Right atrium auricular region (tissue), 2 donors: ENCODE data around the gene FAM186B. TPM values are rescaled to one million over a fixed set of nuclear protein-coding genes. Genes with fewer than 3 reads are reported as not detected.
A peak's percentile ranks its signal among the peaks of the same experiment; 100 is the strongest.

Source experiments
- DNase-seq: peaks from one replicate; pipeline ENCODE4 v3.0.0-alpha.2; 2019; ENCODE audit warnings: low spot score
- H3K27ac ChIP-seq, 2 donors: fragments of 200-600 bp; sonication (generic); 1 replicate in 1 of 2; 2 replicates in 1 of 2; pipeline ENCODE4 v1.5.1; 2016 to 2019
- H3K27me3 ChIP-seq, 2 donors: fragments of 200-600 bp; sonication (generic); one replicate each; pipeline versions ENCODE4 v1.5.1 to v1.6.0; 2017 to 2019
- H3K36me3 ChIP-seq: fragments of 200-600 bp; sonication (generic); one replicate; pipeline ENCODE4 v1.5.1; 2016
- H3K4me1 ChIP-seq, 2 donors: fragments of 200-600 bp; sonication (generic); one replicate each; pipeline versions ENCODE4 v1.5.1 to v1.6.0; 2017 to 2019
- H3K4me3 ChIP-seq, 2 donors: fragments of 200-600 bp; sonication (generic); 1 replicate in 1 of 2; 2 replicates in 1 of 2; pipeline ENCODE4 v1.5.1; 2017 to 2019; ENCODE audit warnings: mild to moderate bottlenecking in 1 of 2, moderate library complexity in 1 of 2
- H3K9me3 ChIP-seq, 2 donors: fragments of 200-600 bp; sonication (generic); one replicate each; pipeline ENCODE4 v1.5.1; 2019
- total RNA-seq, 2 donors: library from RNA; depleted of rRNA; stranded (reverse); fragments of >200 nt; gene quantifications; one replicate each; pipeline ENCODE4 v1.1.0, GENCODE V29; 2016
- TF ChIP-seq, protein P1 (sequence below), 2 donors: fragments of 200-600 bp; sonication (generic); IDR thresholded peaks; one replicate each; pipeline ENCODE4 v1.5.1; 2019; ENCODE audit warnings: antibody characterized with exemption in 2 of 2

Gene FAM186B
- total RNA-seq, 2 donors from 2014 or later: 0.28 TPM; not detected in 1

DNA sequence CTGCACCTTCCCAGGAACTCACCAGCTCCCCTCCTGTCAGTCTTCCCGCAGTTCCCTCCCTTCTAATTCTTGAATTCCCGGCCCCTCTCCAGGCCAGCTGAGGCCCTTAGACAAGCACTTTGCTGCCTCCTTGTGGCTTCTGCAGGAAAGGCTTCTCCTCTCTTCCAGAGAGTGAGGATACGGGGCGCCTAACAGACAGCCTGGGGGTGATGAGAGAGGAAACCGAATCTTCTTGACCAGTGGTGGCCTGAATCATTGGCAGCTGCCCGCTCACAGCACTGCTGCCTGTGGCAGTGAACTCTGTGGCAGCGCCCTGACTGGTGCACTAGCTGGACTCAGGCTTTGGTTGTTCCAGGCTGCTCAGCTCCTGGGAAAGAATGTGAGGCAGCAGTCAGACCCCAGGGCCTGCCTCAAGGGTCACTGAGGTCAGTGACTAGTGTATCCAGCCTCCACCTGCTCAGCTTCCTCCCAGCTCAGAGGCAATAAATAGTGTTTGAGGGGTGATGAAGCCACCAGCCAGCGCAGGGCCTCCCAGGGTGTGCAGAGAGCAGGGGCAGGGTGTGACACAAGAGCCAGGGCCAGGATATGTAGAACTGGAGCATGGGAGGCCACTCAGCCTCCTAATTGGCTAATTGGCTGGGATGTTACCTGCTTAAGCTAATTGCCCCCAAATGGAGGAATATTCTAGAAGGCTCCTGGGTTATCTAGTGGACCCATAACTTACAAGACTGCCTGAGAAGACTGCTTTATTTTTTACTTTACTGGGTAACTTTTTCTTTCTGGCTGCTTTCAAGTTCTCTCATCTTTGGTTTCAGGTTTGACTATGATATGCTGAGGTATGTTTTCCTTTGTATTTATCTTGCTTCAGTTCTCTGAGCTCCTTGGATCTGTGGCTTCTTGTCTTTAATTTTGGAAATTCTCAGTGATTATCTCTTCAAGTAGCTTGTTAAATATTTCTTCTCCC, 24.6 kb downstream of the FAM186B start:
- Histone ChIP-seq H3K27me3 (no peaks in the 10 kb centered on the region), H3K27ac (peak overlapping the region; percentile 18), H3K36me3 (no peaks in the 10 kb centered on the region), H3K4me1 (peaks cover 0 to 38% of the 10 kb centered on the region in 2 donors), H3K9me3 (no peaks in the 10 kb centered on the region), H3K4me3 (no peak overlapping the region)
- TF ChIP-seq, protein P1, sequence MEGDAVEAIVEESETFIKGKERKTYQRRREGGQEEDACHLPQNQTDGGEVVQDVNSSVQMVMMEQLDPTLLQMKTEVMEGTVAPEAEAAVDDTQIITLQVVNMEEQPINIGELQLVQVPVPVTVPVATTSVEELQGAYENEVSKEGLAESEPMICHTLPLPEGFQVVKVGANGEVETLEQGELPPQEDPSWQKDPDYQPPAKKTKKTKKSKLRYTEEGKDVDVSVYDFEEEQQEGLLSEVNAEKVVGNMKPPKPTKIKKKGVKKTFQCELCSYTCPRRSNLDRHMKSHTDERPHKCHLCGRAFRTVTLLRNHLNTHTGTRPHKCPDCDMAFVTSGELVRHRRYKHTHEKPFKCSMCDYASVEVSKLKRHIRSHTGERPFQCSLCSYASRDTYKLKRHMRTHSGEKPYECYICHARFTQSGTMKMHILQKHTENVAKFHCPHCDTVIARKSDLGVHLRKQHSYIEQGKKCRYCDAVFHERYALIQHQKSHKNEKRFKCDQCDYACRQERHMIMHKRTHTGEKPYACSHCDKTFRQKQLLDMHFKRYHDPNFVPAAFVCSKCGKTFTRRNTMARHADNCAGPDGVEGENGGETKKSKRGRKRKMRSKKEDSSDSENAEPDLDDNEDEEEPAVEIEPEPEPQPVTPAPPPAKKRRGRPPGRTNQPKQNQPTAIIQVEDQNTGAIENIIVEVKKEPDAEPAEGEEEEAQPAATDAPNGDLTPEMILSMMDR (IDR thresholded peaks at IDR 0.05): peak; percentile 39 to 85
- peak; percentile 75 for DNase-seq

DNA sequence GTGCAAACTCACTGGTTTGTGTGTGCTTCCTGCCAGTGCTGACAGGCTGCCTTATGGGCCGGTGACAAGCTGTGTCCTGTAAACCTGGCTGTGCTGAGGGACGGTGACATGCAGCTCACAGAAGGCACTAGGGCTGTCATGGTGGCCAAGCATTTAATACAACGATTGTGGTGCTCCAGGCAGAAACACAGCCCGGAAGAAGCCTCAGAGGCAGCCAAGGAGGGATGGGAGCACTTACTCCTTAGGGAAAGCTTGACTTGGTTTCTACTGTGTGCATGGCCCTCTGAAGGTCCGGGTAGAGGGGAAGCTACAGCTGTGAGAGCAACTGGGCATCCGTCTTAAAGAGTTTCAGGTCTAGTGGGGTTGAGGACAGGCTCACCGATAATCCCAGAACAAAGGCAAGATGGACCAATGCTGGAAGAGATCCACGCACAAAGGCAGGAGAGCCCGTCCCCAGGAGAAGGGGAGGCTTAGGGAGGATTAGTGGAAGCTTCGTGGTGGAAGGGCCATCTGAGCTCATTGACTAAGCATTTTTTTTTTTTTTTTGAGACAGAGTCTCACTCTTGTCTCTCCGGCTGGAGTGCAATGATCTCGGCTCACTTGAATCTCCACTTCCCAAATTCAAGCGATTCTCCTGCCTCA, 26.8 kb downstream of the FAM186B start:
- Histone ChIP-seq H3K27me3 (no peaks in the 10 kb centered on the region), H3K4me3 (no peak overlapping the region), H3K27ac (no peak overlapping the region), H3K9me3 (no peaks in the 10 kb centered on the region), H3K4me1 (peaks cover 0 to 28% of the 10 kb centered on the region in 2 donors), H3K36me3 (peaks cover 8% of the 10 kb centered on the region)
- no peak for DNase-seq
- TF ChIP-seq, protein P1 (IDR thresholded peaks at IDR 0.05): no peak

DNA sequence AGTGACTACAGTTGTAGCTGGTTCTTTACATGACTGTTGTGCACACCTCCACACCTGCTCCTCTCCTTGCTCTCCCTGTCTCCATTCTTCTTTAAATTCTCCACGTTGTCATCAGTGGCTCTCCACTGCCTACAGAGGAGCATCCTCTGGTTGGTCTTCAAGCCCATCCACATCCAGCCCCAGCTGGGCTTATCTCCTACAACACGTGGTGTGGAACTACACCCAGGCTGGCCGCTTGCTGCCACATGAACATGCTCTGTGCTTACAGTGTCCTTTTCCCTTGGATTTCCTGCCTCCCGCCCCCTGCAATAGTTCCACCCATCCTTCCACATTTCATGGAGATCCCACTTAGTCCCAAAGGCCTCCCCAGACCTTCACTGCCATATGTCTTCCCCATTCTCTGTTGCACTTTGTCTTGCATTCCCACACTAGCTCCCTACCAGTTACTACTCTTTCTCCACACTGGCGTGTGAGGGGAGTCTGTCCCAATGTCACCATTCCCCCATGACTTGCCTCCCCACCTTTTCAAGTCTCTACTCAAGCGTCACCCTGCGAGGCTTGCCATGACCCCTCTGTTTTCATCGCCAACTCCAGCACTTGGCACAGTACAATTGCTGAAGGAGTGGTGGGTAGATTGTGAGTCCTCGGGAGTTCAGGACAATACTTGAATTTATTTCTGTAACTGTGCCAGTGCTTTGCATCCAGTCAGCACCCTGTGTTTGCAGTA, 27.7 kb downstream of the FAM186B start:
- TF ChIP-seq, protein P1 (IDR thresholded peaks at IDR 0.05): no peak
- H3K36me3 ChIP-seq: peaks cover 9% of the 10 kb centered on the region
- no peaks in the 10 kb centered on the region for H3K27me3 ChIP-seq
- no peak for DNase-seq
- H3K27ac ChIP-seq: no peak overlapping the region
- H3K9me3 ChIP-seq: no peaks in the 10 kb centered on the region
- peaks cover 0 to 20% of the 10 kb centered on the region in 2 donors for H3K4me1 ChIP-seq
- H3K4me3 ChIP-seq: no peak overlapping the region

DNA sequence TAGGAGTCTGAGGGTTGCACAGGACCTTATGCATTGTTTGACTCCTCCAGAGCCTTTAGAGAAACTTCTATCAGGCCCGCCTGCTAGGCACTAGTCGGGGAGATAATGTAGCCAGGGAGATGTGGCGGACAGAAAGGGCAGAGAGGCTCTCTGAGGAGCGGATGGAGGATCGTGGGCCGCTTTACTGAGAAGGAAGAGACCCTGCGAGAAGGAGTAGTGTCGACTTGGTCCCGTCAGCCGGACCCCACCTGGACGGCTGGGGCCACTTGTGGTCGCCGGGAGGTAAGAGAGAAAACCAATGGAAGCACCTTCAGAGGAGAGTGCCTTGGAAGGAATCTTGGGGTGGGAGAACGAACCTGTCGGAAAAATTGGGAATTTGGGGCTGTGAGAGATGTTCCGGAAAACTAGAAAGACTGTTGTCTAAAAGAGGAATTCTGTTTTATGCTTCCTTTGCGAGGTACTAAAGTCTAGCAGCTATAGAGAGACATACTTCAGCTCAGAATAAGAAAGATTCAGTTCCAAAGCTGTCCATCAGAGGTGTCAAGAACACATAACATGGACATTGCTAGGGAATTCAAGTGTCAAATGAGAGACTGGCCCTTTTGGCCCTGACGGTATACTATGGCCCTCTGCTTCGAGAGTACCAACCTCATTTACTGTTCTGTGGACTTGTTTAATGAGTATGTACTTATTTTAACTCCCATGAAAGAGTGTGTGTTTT, 36.8 kb downstream of the FAM186B start:
- Histone ChIP-seq H3K9me3 (no peaks in the 10 kb centered on the region), H3K4me1 (peaks cover 0 to 58% of the 10 kb centered on the region in 2 donors), H3K4me3 (peak overlapping the region; percentile 71 to 82), H3K36me3 (peaks cover 12% of the 10 kb centered on the region), H3K27ac (peak overlapping the region; percentile 91), H3K27me3 (no peaks in the 10 kb centered on the region)
- TF ChIP-seq, protein P1 (IDR thresholded peaks at IDR 0.05): no peak
- no peak for DNase-seq
